Lower leg skin (tissue), 4 donors: Measurements from ENCODE around the gene CLDN16. TPM values are rescaled to one million over a fixed set of nuclear protein-coding genes. Genes with fewer than 3 reads are reported as not detected.

ENCODE experiments used
- DNase-seq, 2 donors: peaks; one replicate each; pipeline ENCODE4 v3.0.0-alpha.2; 2019; ENCODE audit warnings: low spot score in 2 of 2
- H3K4me3 ChIP-seq: fragments of 200-600 bp; sonication (generic); 2 replicates; pipeline ENCODE4 v1.5.1; 2017; ENCODE audit warnings: mild to moderate bottlenecking, low read depth; ENCODE audit not compliant: poor library complexity, severe bottlenecking
- CTCF ChIP-seq, 3 donors: fragments of 450-650 bp; IDR thresholded peaks; one replicate each; pipeline ENCODE4 v1.5.1; 2016; ENCODE audit warnings: antibody characterized with exemption in 3 of 3, mild to moderate bottlenecking in 3 of 3, moderate library complexity in 2 of 3
- POLR2A ChIP-seq, 2 donors: fragments of 450-650 bp; IDR thresholded peaks; one replicate each; pipeline ENCODE4 v1.6.1; 2016 to 2017; ENCODE audit warnings: antibody characterized with exemption in 2 of 2, mild to moderate bottlenecking in 1 of 2, moderate library complexity in 1 of 2
- WGBS, 2 donors: methylation state at CpG; one replicate each; pipeline ENCODE4 v1.1.5; 2018; 5-methylcytosine and 5-hydroxymethylcytosine counted together
- intact Hi-C: fragments of 100-400 bp; cut with DNase I; formaldehyde crosslinking; loops from one replicate; pipeline ENCODE4 v1.15.0; 2023; ENCODE audit warnings: low total_unique reads
- total RNA-seq, 4 donors: library from RNA; depleted of rRNA; stranded (reverse); fragments of >200 nt; gene quantifications; one replicate each; pipeline ENCODE4 v1.1.0, GENCODE V29; 2016

The CLDN16 gene
- total RNA-seq, 4 donors from 2014 or later = 1.1 to 5.1 (median 2.2) TPM

- intact Hi-C loops = no loop called here
- no peak overlapping the region for H3K4me3 ChIP-seq
- DNase-seq = no peak
- TF ChIP-seq CTCF (IDR thresholded peaks at IDR 0.05) = no peak
- TF ChIP-seq POLR2A (IDR thresholded peaks at IDR 0.05) = no peak
These were observed 6.5 kb upstream of the CLDN16 start for GRCh38 chr3:190381441-190381840.

GRCh38 chr3:190382082-190382481 lies 5.9 kb upstream of the CLDN16 start:
- no peak overlapping the region for H3K4me3 ChIP-seq
- TF ChIP-seq POLR2A (IDR thresholded peaks at IDR 0.05) = no peak
- no peak for TF ChIP-seq CTCF (IDR thresholded peaks at IDR 0.05)
- DNase-seq = no peak
- intact Hi-C loops = no loop called here

- TF ChIP-seq POLR2A (IDR thresholded peaks at IDR 0.05) (no peak), CTCF (IDR thresholded peaks at IDR 0.05) (no peak)
- DNase-seq = peak in 1 of 2 donors; percentile 40
- 16 to 38% methylated on average over 2 of the region's 2 CpGs for WGBS, 2 donors
These were observed 3.6 kb upstream of the CLDN16 start for GRCh38 chr3:190384309-190384756.

GRCh38 chr3:190385731-190386688 lies 2.0 kb upstream of the CLDN16 start:
- DNase-seq = peak in 1 of 2 donors; percentile 44
- no peak overlapping the region for H3K4me3 ChIP-seq
- TF ChIP-seq CTCF (IDR thresholded peaks at IDR 0.05) (no peak), POLR2A (IDR thresholded peaks at IDR 0.05) (no peak)
- intact Hi-C loops = no loop called here
- 36 to 39% methylated on average over 8 of the region's 8 CpGs for WGBS, 2 donors

More at GRCh38 chr3:190384309-190384756, 3.6 kb upstream of the CLDN16 start:
- no peak overlapping the region for H3K4me3 ChIP-seq
- intact Hi-C loops = no loop called here

- intact Hi-C loops = no loop called here
These were observed 740 bp downstream of the CLDN16 start for GRCh38 chr3:190388703-190389102.

More at GRCh38 chr3:190388703-190389102, 740 bp downstream of the CLDN16 start:
- no peak overlapping the region for H3K4me3 ChIP-seq
- no peak for DNase-seq
- WGBS, 2 donors = 59 to 75% methylated on average over 3 of the region's 3 CpGs
- TF ChIP-seq CTCF (IDR thresholded peaks at IDR 0.05) (no peak), POLR2A (IDR thresholded peaks at IDR 0.05) (no peak)
